ENCODE data around the gene WWP2.
"Not testable (repeated sequence)": the region's sequence is repeated elsewhere in the genome, so short reads cannot be mapped to it uniquely, and the experiment has no call there.

WWP2 gene

DNA sequence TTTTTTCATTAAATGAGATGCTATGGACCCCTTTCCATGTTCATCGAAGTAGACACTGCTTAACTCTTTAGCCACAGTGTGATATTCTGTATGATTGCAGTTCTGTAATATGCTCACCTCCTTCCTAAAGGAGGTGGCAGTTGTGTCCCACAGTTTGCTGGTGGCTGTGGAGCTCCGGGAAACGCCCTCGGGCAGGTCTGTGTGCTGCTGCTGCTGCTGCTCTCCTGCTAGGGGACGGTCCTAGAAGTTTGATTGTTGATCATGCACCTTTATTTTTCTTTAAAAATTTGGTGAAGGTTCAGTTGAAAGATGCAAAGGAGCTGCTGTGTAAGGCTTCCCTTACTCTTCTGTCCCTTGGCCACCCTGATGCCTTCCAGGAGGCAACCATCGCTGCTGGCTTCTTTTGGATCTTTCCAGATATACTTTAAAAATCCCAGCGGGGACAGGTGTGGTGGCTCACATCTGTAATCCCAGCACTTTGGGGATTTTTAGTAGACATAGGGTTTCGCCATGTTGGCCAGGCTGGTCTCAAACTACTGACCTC, 180.6 kb downstream of the WWP2 start:
- no peak for DNase-seq (ENCODE audit: low read depth in 2 of 2)

DNA sequence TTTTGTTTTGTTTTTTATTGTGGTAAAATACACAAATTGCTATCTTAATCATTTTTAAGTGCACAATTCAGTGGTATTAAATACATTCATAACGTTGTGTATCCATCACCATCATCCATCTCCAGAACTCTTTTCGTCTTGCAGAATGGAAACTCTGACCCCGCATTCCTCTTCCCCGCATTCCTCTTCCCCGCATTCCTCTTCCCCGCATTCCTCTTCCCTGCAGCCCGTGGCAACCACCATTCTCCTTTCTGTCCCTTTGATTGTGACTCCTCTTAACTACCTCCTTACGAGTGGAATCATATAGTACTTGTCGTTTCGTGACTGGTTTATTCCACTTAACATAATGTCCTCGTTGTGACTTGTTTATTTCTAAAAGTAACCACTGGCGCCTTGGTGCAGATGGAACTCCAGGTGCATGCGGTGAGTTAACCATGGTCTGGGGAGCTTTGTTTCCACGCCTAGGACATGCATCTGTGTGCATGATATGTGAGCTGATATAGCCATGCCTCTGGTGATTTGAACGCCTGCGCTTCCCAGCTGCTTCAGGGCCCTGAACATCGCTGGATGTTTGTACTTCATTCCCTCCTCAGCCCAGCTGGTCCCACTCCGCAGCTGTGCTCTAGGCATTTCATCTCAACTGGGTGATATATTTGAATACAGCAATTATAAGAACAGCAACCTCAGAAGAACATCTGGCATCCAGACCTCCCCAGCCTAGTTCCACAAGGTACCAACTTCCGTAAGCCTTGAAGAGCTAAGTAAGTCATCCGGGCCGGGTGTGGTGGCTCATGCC, 181.3 kb downstream of the WWP2 start:
- DNase-seq (ENCODE audit: low read depth in 2 of 2) = not testable (repeated sequence)

DNA sequence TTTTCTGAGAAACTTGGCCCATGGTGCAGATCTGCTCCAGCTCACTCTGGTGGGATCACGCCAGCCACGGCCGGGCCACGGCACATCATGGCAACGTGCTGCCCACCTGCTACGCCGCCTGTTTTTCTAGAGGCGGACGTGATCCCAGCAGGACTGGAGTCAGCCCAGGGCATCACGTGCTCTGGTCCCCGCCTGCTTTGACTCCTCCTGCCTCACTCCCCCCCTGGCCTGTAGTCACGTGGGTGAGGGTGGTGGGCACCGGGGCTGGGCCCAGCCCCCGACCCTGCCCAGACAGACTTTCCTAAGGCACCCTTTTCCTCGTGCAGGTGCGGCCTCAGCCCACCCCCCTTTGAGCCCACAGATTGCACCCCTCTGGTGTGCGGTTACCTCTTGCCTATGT, 188.3 kb downstream of the WWP2 start:
- not testable (repeated sequence) for DNase-seq (ENCODE audit: low read depth in 2 of 2)

DNA sequence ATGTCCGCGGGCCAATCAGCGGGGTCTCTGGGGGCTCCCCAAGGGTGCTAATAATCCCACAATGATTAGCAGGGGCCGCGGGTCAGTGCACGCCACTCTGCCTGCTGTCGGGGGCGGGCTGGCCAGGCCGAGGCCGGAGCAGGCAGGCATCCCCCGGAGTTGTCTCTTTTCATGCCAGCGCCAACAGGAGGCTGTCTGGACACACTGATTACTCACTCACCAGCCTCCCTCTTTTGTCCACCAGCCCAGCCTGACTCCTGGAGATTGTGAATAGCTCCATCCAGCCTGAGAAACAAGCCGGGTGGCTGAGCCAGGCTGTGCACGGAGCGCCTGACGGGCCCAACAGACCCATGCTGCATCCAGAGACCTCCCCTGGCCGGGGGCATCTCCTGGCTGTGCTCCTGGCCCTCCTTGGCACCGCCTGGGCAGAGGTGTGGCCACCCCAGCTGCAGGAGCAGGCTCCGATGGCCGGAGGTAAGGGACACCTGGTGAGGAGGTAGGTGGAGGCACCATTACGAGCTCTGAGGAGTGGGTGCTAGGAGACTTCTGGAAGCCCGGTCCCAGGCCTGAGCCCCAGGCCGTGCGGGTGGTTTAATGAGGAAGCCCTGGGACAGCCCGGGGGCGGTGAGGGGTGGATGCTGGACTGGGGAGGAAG, 189.0 kb downstream of the WWP2 start, which contains the start of gene CLEC18A:
CLEC18A (plus strand) TSS at position 318 of the 655 bp plus-strand sequence; CDS start at position 351, 33 bp downstream.
- DNase-seq (ENCODE audit: low read depth in 2 of 2) = not testable (repeated sequence)

DNA sequence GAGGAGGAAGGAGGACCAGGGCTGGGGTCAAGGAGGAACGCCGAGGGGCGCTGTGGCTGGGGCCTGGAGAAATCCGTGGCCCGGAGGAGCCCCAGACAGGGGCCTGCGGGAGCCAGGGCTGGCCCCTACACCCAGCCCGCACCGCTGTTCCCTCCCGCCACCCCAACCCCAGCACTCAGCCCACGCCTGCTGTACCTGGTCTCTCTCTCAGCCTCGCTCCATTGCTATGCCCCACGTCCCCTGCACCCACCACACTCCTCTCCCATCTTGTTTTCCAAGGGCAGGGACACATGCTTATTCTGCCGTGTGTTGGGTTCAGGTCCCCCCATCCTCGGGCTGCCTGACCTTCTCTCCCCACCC, 189.5 kb downstream of the WWP2 start:
- DNase-seq (ENCODE audit: low read depth in 2 of 2) = not testable (repeated sequence)

DNA sequence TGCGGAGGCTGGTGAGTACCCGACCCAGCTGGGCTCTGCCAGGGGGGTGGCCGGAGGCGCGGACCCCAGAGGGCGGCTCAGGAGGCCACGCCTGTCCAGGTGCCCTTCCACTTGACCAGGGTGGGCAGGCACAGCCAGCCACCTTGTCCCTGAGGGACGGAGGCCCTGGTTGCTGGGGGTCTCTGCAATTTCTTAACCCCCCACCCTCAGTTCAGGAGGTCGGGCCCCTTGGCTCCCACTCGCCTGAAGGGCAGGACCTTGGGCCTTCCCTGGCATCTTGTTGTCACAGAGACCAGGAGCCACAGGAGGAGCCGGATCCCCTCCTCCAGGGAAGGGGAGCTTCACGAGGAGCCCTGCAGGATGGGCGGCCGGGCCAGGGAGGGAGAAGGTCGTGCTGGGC, 190.0 kb downstream of the WWP2 start:
- DNase-seq (ENCODE audit: low read depth in 2 of 2) = not testable (repeated sequence)

DNA sequence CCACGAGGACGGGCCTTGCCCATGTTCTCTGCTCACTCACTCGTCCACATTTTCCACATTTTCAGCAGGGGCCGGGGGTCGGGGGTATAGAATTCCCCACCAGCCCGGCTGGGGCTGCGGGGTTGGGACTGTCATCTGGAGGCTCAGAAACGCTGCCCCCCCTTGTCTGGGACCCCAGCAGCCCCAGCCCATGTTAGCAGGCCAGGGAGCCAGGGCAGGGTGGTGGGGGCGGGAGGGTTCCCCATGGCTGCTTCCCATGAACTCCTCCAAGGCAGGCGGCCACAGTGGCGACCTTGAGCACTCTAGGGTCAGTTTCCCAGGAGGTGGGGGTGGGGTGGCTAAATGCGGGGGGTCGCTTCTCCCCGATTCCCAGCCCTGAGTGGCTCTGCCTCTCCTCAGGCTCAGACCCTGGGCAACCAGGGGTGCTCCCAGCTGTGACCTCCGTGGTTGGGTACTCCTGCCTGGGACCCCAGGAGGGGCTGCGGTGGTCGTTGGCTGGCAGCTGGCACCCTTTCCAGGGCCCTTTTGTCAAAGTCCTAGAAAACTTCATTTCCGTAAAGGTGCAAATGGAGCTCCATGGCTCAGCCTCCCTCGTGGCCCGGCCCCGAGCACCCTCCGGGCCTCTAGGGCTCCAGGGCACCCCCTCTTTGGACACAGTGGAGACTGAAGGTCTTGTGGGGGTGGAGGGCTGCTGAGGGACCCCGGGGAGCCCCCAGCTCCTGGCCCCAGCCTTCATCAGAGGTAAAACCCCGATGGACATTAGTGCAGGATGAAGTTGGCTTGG, 190.6 kb downstream of the WWP2 start:
- DNase-seq (ENCODE audit: low read depth in 2 of 2) = not testable (repeated sequence)

- not testable (repeated sequence) for DNase-seq (ENCODE audit: low read depth in 2 of 2)
These were observed 192.1 kb downstream of the WWP2 start for GRCh38 chr16:69954241-69954640.

- DNase-seq (ENCODE audit: low read depth in 2 of 2) = not testable (repeated sequence)
These were observed 201.2 kb downstream of the WWP2 start for GRCh38 chr16:69963312-69963711.

GRCh38 chr16:69964960-69965660, 203.0 kb downstream of the WWP2 start:
- DNase-seq (ENCODE audit: low read depth in 2 of 2) = not testable (repeated sequence)

- not testable (repeated sequence) for DNase-seq (ENCODE audit: low read depth in 2 of 2)
These were observed 203.5 kb downstream of the WWP2 start for GRCh38 chr16:69965661-69966054.

- DNase-seq (ENCODE audit: low read depth in 2 of 2) = not testable (repeated sequence)
These were observed 205.6 kb downstream of the WWP2 start for GRCh38 chr16:69967688-69968087.

GRCh38 chr16:69968125-69968524, 206.0 kb downstream of the WWP2 start:
- DNase-seq (ENCODE audit: low read depth in 2 of 2) = not testable (repeated sequence)

- DNase-seq (ENCODE audit: low read depth in 2 of 2) = not testable (repeated sequence)
These were observed 207.5 kb downstream of the WWP2 start for GRCh38 chr16:69969657-69970056.

DNA sequence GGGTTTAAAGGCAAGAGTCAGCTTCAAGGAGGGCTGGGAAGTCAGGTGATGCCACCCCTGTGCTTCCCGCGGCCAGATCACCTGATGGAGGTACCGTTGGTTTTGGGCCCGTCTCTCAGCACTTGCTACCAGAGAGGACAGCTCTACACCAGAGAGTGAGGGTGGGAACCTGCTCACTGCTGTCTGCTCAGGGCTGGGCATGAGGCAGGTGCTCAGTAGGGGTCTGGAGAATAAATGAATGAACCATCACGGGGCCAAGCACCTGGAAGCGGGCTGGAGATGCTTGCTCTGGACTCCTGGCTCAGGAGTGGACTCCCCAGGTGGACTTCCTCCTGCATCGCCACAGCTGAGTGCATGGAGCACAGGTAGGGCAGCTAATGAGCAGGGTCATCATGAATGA, 210.0 kb downstream of the WWP2 start:
- not testable (repeated sequence) for DNase-seq (ENCODE audit: low read depth in 2 of 2)

DNA sequence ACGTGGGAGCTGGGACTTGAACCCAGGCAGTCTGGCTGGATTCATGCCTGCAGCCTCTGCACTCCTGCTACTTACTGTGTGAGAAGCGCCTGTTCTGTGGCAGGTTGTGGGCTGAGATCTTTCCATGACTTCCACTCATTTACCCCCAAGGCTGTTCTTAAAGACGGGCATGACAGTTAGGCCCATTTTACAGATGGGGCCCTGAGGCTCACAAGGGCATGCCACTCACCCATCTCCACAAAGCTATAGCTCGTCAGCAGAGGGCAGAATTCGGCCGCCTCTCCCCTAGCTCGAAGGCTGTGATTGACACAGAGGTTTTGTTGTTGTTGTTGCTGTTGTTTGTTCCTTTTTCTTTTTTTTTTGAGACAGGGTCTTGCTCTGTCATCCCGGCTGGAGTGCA, 210.8 kb downstream of the WWP2 start:
- not testable (repeated sequence) for DNase-seq (ENCODE audit: low read depth in 2 of 2)

GRCh38 chr16:69985196-69985595, 223.1 kb downstream of the WWP2 start:
- not testable (repeated sequence) for DNase-seq (ENCODE audit: low read depth in 2 of 2)
